Subcutaneous adipose tissue (tissue), 4 donors: ENCODE results near the gene GGNBP2. TPM values are rescaled to one million over a fixed set of nuclear protein-coding genes. Genes with fewer than 3 reads are reported as not detected.

Source experiments
- total RNA-seq, 4 donors: library from RNA; depleted of rRNA; stranded (reverse); fragments of >200 nt; gene quantifications; one replicate each; pipeline ENCODE4 v1.1.0, GENCODE V29; 2016
- TF ChIP-seq, protein P1 (sequence below): fragments of 450-650 bp; IDR thresholded peaks from one replicate; pipeline ENCODE4 v1.5.1; 2016; ENCODE audit warnings: low read depth, mild to moderate bottlenecking, control low read depth, antibody characterized with exemption, moderate library complexity

Gene GGNBP2
- total RNA-seq, 4 donors from 2014 or later = 64.1 to 96.5 (median 91.7) TPM

DNA sequence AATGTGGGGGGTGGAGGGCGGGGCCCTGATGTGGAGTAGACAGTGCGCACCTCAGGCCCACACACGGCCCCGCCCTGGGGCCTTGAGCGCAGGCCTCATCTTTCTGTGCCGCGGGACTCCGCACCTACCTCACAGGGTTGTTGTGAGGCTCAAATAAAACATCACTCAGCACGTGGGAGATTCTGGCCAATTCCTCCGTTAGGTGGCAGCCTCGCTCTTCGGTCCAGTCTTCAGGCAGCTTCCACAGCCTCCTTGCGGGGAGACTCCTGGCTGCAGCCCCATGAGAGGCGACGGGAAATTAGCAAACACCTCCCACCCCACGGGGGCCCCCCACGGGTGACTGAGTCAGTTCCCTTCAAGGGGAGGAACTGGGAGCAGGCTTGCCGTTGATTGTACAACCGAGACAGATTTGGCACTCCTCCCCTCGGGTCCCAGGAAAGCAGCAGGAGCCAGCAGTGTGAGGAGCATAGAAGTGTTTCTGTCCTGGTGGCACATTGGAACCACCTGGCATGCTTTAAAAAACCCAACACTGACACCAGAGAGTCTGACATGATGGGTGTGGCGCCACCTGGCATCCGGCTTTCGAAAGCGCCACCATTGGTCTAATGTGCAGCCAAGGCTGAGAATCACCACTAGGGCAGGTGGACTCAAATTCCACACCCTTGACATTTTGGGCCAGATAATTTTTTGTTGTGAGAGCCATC, 64.2 kb downstream of the GGNBP2 start:
- TF ChIP-seq, protein P1, sequence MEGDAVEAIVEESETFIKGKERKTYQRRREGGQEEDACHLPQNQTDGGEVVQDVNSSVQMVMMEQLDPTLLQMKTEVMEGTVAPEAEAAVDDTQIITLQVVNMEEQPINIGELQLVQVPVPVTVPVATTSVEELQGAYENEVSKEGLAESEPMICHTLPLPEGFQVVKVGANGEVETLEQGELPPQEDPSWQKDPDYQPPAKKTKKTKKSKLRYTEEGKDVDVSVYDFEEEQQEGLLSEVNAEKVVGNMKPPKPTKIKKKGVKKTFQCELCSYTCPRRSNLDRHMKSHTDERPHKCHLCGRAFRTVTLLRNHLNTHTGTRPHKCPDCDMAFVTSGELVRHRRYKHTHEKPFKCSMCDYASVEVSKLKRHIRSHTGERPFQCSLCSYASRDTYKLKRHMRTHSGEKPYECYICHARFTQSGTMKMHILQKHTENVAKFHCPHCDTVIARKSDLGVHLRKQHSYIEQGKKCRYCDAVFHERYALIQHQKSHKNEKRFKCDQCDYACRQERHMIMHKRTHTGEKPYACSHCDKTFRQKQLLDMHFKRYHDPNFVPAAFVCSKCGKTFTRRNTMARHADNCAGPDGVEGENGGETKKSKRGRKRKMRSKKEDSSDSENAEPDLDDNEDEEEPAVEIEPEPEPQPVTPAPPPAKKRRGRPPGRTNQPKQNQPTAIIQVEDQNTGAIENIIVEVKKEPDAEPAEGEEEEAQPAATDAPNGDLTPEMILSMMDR = no peak

DNA sequence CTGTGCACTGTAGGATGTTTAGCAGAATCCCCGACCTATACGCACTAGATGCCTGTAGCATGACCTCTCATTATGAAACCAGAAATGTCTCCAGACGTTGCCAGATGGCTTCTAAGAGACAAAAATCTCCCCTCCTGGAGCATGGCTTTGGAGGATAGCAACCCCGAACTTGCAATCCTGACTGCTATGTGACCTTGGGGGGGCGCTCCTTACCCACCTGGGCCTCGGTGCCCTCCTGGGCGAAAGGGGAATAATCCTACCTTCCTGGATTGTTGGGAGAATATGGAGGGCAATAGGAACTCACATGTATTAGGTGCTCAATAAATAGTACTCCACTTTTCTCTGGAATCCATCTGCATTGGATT, 64.8 kb downstream of the GGNBP2 start:
- TF ChIP-seq, protein P1 = no peak

DNA sequence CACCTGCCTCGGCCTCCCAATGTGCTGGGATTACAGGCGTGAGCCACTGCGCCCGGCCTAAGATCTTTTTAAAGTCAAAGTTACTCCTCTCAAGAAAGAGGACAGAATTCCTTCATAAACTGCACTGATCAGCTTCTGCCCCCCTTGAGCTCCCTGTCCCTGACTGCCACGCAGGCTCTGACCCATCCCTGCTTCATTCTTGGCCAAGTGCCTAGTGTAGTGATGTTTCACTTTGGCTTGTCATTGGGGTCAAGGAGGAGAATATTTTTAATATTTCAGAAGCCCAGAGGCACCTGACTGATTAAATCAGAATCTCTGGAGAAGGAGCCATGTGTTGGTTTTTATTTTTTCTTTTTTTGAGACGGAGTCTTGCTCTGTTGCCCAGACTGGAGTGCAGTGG, 65.8 kb downstream of the GGNBP2 start:
- TF ChIP-seq, protein P1 = no peak

DNA sequence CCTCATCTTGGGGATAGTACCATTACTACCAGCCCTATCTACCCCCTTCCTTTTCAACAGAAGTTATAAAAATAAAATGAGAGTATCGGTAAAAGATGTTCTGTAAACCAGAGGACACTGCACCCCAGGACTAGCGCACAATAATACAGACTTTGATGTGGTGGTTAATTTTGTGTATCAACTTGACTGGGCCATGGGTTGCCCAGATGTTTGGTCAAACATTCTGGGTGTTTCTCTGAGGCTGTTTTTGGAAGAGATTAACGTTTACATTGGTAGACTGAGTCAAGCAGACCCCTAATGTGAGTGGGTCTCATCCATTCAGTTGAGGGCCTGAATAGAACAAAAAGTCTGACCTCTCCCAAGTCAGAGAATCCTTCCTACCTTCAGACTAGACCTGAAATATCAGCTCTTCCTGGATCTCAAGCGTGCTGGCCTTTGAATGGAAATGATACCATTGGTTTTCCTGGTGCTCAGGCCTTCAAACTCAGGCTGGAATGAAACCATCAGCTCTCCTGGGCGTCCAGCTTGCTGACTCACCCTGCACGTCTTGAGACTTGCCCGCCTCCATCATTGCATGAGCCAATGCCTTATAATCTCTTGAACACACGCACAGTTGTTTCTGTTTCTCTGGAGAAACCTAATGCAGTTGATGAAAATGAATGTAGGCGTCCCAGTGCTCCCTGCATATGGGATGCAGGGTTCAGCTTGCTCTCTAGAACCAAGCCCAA, 66.8 kb downstream of the GGNBP2 start:
- TF ChIP-seq, protein P1 = no peak

DNA sequence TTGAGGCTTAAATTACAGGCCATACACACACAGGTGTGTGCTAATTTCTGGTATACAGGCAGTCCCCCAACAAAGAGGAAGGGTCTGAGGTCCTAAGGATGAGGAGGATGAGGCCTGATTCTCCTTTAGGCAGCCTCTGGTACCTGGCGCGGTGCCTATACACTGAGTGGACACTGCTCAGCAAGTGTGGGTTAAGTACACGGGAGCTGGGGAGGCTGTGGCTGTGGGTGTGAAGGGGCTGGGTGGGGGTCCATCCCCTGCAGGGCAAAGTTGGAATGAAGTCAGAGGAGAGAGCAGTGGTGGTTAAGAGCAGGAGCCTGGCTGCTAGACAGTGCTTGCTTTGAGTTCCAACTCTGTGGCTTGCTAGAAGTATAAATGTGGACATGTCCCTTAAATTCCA, 67.6 kb downstream of the GGNBP2 start:
- TF ChIP-seq, protein P1 = no peak

DNA sequence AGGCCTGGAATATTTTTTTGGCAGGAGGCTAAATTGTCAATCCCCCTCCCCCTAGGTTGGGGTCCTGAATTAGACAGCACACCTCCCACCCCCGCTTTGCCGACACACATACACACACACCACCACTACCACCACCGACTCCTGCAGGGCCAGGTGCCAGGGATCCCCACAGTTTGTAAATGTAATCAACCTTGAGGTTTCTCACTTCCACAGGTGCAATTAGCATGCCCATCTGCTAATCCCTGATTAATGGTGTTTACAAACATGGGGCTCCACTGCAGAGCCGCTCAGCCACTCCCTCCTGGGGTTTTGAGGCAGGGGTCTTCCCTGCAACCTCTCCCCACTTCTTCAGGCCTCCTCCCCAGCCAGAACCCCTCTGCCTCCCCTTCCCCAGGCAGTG, 68.4 kb downstream of the GGNBP2 start:
- TF ChIP-seq, protein P1 = no peak

DNA sequence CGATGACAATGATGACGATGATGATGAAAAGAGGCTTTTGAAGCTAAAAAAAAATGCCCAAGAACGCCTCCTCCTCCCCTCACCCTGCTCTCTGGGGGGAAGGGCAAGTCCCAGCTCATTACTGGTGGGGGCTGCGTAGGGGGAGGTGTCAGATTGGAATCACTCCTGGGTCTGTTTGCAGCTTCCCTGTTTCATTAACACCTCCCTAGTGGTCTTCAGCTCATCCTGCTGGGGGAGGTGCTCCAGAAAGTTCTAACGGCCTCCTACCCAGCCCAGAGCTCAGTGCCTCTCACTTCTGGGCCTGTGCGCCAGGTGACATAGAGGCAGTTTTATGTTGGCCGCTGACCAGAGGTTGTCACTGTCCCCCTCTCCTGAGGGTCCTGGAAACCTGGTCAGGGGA, 69.4 kb downstream of the GGNBP2 start:
- TF ChIP-seq, protein P1 = no peak
